K562 (cell line): ENCODE data around the gene PSMD8. TPM values are rescaled to one million over a fixed set of nuclear protein-coding genes. Genes with fewer than 3 reads are reported as not detected.
A peak's percentile ranks its signal among the peaks of the same experiment; 100 is the strongest.

ENCODE experiments used
- ATAC-seq: fragments of 200-7000 bp; cut with Tn5 transposase; 3 replicates; pipeline ENCODE4 v1.9.1; 2020; ENCODE audit warnings: moderate library complexity
- BruUV-seq: library from RNA; stranded (reverse); fragments of 400-500 nt; replicated peaks from 2 replicates; lab custom pipeline; 2021; lab: Mats Ljungman, UMichigan
- CTCF ChIA-PET: fragments of 300-600 bp; formaldehyde crosslinking; extraction: SDS; loops from one replicate; lab custom pipeline; 2021; ENCODE audit warnings: low intra/inter-chr PET ratio; lab: Yijun Ruan, JAX
- POLR2A ChIA-PET: fragments of 300-600, 350-650 bp; sonication (Branson Sonifier 250); formaldehyde crosslinking; extraction: SDS; loops from one replicate; lab custom pipeline; 2021; ENCODE audit warnings: antibody characterized with exemption, inconsistent platforms; lab: Yijun Ruan, JAX
- DNase-seq, 4 experiments: peaks; one replicate each; pipeline versions ENCODE4 v3.0.0 to v3.0.0-alpha.2; 2011 to 2018; ENCODE audit warnings: low spot score in 3 of 4, mixed read lengths in 3 of 4; ENCODE audit errors: extremely low read depth in 1 of 4
- FAIRE-seq: peaks from 2 replicates; lab custom pipeline; 2011; peaks lifted over from hg19 to GRCh38; lab: Jason Lieb, UNC
- H2AFZ ChIP-seq: 2 replicates; pipeline ENCODE4 v1.6.0; 2011; ENCODE audit warnings: low read depth, low read length, control low read depth, inconsistent platforms
- H3K27ac ChIP-seq: fragments of 200-600 bp; 3 replicates; pipeline ENCODE4 v1.8.0; 2011; ENCODE audit warnings: low read depth, mild to moderate bottlenecking, control low read depth, inconsistent platforms, low read length, moderate library complexity, mixed read lengths; ENCODE audit errors: extremely low read depth
- H3K27me3 ChIP-seq, 2 experiments: fragments of 300-600 bp in 1 of 2; 2 replicates in 1 of 2; 3 replicates in 1 of 2; pipeline versions ENCODE4 v1.6.0 to v1.8.0; 2011; ENCODE audit warnings: inconsistent platforms in 2 of 2, low read length in 2 of 2, mild to moderate bottlenecking in 1 of 2, mixed read lengths in 1 of 2, moderate library complexity in 1 of 2; ENCODE audit not compliant: control insufficient read depth in 2 of 2, insufficient read depth in 2 of 2
- H3K36me3 ChIP-seq: fragments of 300-600 bp; 3 replicates; pipeline ENCODE4 v1.8.0; 2011; ENCODE audit warnings: mild to moderate bottlenecking, low read length, inconsistent platforms; ENCODE audit not compliant: control insufficient read depth, insufficient read depth
- H3K4me1 ChIP-seq, 2 experiments: fragments of 200-600 bp in 1 of 2; replicated peaks in 1 of 2; 2 replicates in 1 of 2; 3 replicates in 1 of 2; pipeline versions ENCODE4 v1.5.1 to v1.8.0; 2011; ENCODE audit warnings: inconsistent platforms in 2 of 2, low read length in 2 of 2, mild to moderate bottlenecking in 1 of 2, mixed read lengths in 1 of 2, moderate library complexity in 1 of 2; ENCODE audit not compliant: control insufficient read depth in 2 of 2, insufficient read depth in 2 of 2
- H3K4me2 ChIP-seq: 2 replicates; pipeline ENCODE4 v1.6.1; 2011; ENCODE audit warnings: low read length, control low read depth, inconsistent platforms, mixed read lengths; ENCODE audit not compliant: insufficient read depth
- H3K4me3 ChIP-seq: fragments of 200-600 bp; sonication (generic), shearing (Covaris generic); 2 replicates; pipeline ENCODE4 v1.5.1; 2016; ENCODE audit warnings: control low read depth, inconsistent platforms
- H3K79me2 ChIP-seq: fragments of 200-600 bp; 3 replicates; pipeline ENCODE4 v1.8.0; 2011; ENCODE audit warnings: low read length, inconsistent platforms; ENCODE audit not compliant: control insufficient read depth, insufficient read depth
- H3K9ac ChIP-seq, 2 experiments: 2 replicates each; pipeline versions ENCODE4 v1.6.0 to v1.6.1; 2011; ENCODE audit warnings: low read depth in 2 of 2, low read length in 2 of 2, control low read depth in 1 of 2, inconsistent platforms in 1 of 2, mild to moderate bottlenecking in 1 of 2, mixed read lengths in 1 of 2; ENCODE audit not compliant: insufficient read depth in 1 of 2
- H3K9me1 ChIP-seq: one replicate; pipeline ENCODE4 v1.6.0; 2011; ENCODE audit warnings: inconsistent platforms, mild to moderate bottlenecking, low read length, moderate library complexity; ENCODE audit not compliant: control insufficient read depth, insufficient read depth
- H3K9me3 ChIP-seq: replicated peaks from 2 replicates; pipeline ENCODE4 v1.5.1; 2011; ENCODE audit warnings: low read depth, low read length, inconsistent platforms; ENCODE audit not compliant: control insufficient read depth, insufficient read depth
- H4K20me1 ChIP-seq: replicated peaks from 2 replicates; pipeline ENCODE4 v1.6.1; 2011; ENCODE audit warnings: low read length, inconsistent platforms, mixed read lengths; ENCODE audit not compliant: control insufficient read depth, insufficient read depth
- BHLHE40 ChIP-seq: IDR thresholded peaks from 2 replicates; pipeline ENCODE4 v1.6.1; 2011; ENCODE audit warnings: low read length, improper control_type of control experiment
- CHD1 ChIP-seq: fragments of 200-600 bp; sonication (generic); IDR thresholded peaks from one replicate; pipeline ENCODE4 v1.6.1; 2012; ENCODE audit warnings: mild to moderate bottlenecking, moderate library complexity, low read length, inconsistent platforms
- GTF2E2 ChIP-seq: fragments of 200-800 bp; sonication (Bioruptor generic); IDR thresholded peaks from 2 replicates; pipeline ENCODE4 v1.6.1; 2016; ENCODE audit warnings: missing genetic modification characterization, missing compliant biosample characterization
- HMG20A ChIP-seq: fragments of 450-650 bp; formaldehyde crosslinking; conservative IDR thresholded peaks from 2 replicates; pipeline ENCODE4 v1.4.0; 2020; ENCODE audit warnings: mild to moderate bottlenecking, mixed read lengths
- PML ChIP-seq: IDR thresholded peaks from 2 replicates; pipeline ENCODE4 v1.6.1; 2012; ENCODE audit warnings: low read length, inconsistent platforms
- POU5F1 ChIP-seq: fragments of 150-350 bp; IDR thresholded peaks from 2 replicates; pipeline ENCODE4 v1.6.1; 2014; ENCODE audit warnings: borderline replicate concordance, low read length, low read depth, mild to moderate bottlenecking; ENCODE audit not compliant: partially characterized antibody
- RAD51 ChIP-seq: fragments of 450-650 bp; IDR thresholded peaks from 2 replicates; pipeline ENCODE4 v1.7.1; 2016; ENCODE audit warnings: low read depth, mild to moderate bottlenecking, borderline replicate concordance
- ZNF253 ChIP-seq: fragments of 250-450 bp; sonication (Bioruptor Pico); conservative IDR thresholded peaks from 2 replicates; pipeline ENCODE4 v1.6.1; 2021; ENCODE audit warnings: mild to moderate bottlenecking
- WGBS: fragments of 100-300 bp; shearing (Covaris generic); methylation state at CpG from one replicate; pipeline ENCODE4 v1.1.6; 2016; ENCODE audit warnings: low coverage, mixed read lengths; ENCODE audit not compliant: insufficient coverage; ENCODE audit errors: missing lambda C conversion rate; 5-methylcytosine and 5-hydroxymethylcytosine counted together
- in situ Hi-C: fragments of 300-500 bp; cut with MboI; formaldehyde crosslinking; loops from 4 replicates; pipeline ENCODE4 v1.15.0; 2018; ENCODE audit warnings: inconsistent platforms, mixed read lengths
- intact Hi-C: fragments of 100-400 bp; cut with micrococcal nuclease; formaldehyde crosslinking; loops from 2 replicates; pipeline ENCODE4 v1.14.2; 2022
- polyA plus RNA-seq, 8 experiments: library from polyadenylated mRNA; depleted of rRNA in 4 of 8; stranded (reverse) in 5 of 8; unstranded in 3 of 8; fragments of >200 nt; fragmentation: Nextera tagmentation in 2 of 8; fragmentation: Illumina TruSeq in 1 of 8; extraction: Ambion mirVana in 2 of 8; extraction: Trizol in 1 of 8; gene quantifications; 2 replicates each; pipeline versions ENCODE4 v1.2.1 to v1.2.3, GENCODE V29; 2011 to 2014; ENCODE audit warnings: inconsistent platforms in 1 of 8, missing spikeins in 1 of 8
- total RNA-seq, 7 experiments: library from RNA; depleted of rRNA in 6 of 7; stranded (reverse); fragments of >200 nt in 6 of 7; fragmentation: Illumina TruSeq in 2 of 7; extraction: Trizol in 2 of 7; gene quantifications; 2 replicates each; pipeline versions ENCODE4 v1.2.1 to v1.2.3, GENCODE V29; 2011 to 2021; ENCODE audit warnings: low replicate concordance in 1 of 7
- TF ChIP-seq, protein P1 (sequence below): sonication (generic); formaldehyde crosslinking; IDR thresholded peaks from 2 replicates; pipeline ENCODE4 v1.9.0; 2022; ENCODE audit warnings: mild to moderate bottlenecking, missing genetic modification reagents
- TF ChIP-seq, protein P2 (sequence below): fragments of 250-450 bp; sonication (Bioruptor Pico); IDR thresholded peaks from 2 replicates; pipeline ENCODE4 v1.9.0; 2021; ENCODE audit warnings: mild to moderate bottlenecking
- TF ChIP-seq, protein P3 (sequence below): fragments of 150-350 bp; conservative IDR thresholded peaks from 2 replicates; pipeline ENCODE4 v1.6.1; 2014; ENCODE audit warnings: low read length
- TF ChIP-seq, protein P4 (sequence below): fragments of 450-650 bp; IDR thresholded peaks from 2 replicates; pipeline ENCODE4 v1.6.1; 2017; ENCODE audit warnings: mild to moderate bottlenecking, moderate library complexity

Gene PSMD8
- total and polyA plus RNA-seq, 9 of the 15 experiments (the other 6 are each of a cell fraction or from before 2014, with no cell fraction given), result 130 to 583 (median 315) TPM

DNA sequence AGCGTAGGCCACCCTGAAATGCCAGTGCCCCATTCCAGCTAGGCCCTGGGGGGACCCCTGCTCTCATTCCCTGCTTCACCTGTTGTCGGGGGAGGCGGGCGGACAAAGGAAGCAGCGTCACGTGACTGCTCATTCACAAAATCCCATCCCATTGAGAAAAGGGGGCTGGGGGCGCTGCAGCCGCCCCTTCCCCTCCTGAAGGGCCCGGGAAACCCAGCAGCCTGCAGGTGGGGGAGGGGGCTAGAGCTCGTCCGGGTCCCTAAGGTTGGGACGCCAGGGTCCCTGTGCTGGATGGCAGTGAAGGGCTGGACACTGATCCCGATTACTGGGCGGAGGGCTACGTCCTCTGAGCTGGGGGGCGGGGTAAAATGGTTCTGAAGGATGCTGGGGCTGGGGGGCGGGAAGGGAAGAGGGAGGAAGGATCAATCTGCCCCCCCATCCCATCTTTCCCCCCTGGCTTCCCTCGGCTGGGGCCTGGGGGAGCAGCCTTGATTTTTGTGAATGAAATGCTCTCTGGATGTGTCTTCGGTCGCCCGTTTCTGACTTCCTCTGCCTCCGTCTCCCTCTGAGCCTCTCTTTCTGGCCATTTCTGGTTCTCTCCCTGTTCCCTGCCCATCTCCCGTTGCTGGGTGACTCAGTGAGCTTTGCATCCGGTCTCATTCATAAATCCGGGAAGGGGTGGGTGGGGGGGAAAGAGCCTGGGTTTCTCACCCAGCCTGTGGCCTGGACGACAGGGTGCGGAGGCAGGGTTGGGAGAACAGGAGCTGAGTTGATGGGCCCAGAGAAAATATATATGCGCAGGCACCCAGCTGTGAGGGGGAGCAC lies 14.9 kb downstream of the PSMD8 start (continued):
- TF ChIP-seq RAD51 (peak; percentile 84; the same call in 1 of the 2 replicates), BHLHE40 (peak; percentile 52; the same call in 1 of the 2 replicates)
- TF ChIP-seq, protein P1, sequence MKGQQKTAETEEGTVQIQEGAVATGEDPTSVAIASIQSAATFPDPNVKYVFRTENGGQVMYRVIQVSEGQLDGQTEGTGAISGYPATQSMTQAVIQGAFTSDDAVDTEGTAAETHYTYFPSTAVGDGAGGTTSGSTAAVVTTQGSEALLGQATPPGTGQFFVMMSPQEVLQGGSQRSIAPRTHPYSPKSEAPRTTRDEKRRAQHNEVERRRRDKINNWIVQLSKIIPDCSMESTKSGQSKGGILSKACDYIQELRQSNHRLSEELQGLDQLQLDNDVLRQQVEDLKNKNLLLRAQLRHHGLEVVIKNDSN (CRISPR knock-in tag), result peak; percentile 80

DNA sequence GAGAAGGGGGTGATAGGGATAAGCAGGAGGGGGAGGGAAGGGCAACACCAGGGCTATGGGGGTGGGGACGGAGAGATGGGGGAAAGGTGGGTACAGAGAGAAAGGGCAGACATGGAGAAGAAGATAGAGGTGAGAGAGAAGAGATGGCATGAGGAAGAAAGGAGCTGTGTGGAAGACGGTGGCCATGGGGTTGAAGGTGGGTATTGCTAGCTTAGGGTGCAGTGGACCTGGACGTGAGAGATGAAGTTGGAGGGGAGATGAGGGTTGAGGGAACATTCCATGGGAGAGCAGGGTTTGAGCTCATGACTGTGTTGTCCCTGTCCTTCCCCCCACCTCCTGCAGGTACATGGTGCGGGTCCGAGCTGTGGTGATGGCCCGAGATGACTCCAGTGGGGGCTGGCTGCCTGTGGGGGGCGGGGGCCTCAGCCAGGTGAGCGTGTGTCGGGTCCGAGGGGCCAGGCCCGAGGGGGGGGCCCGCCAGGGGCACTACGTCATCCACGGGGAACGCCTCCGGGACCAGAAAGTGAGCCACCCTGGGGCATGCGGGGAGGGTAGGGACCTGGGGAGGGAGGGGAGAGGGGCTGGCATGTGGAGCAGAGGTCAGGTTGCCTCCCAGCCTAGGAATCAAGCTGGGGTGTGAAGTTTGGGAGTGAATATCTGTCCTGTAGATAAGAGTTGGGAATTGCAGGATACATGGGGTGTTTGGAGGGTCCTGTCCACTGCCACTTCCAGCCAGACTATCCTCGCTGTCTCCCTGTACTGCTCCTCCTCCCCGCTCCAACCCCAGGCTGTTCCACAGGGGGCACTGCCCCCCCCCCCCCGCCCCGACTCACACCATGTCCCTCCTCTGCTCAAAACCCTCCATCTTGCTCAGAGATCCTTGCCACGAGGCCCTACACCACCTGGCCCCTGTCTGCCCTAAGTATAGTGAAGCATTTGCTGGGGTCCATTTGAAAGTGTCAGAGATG lies 15.9 kb downstream of the PSMD8 start:
- BruUV-seq, result no TSS peak
- in situ Hi-C loops (no loop called here), intact Hi-C loops (loop anchor here (5.0 kb wide), 2 partner anchors 53 to 148 kb away; partner anchors contain the start of gene CATSPERG)
- Histone ChIP-seq H3K4me1 (peaks cover 16 to 71% of the 10 kb centered on the region in 2 experiments; a peak in 4 of 5 replicates), H3K27me3 (no peaks in the 10 kb centered on the region), H3K27ac (no peak overlapping the region), H3K9me3 (0 out of 2 replicates have a peak, but pooled peaks cover 2% of the 10 kb centered on the region), H3K79me2 (no peaks in the 10 kb centered on the region), H2AFZ (no peak overlapping the region), H3K9me1 (no peaks in the 10 kb centered on the region), H3K36me3 (peaks cover 12% of the 10 kb centered on the region; the same call in 1 of the 3 replicates), H3K9ac (peak overlapping the region in 1 of 2 experiments; percentile 61; a peak in 1 of 4 replicates), H3K4me2 (no peak overlapping the region), H3K4me3 (no peak overlapping the region), H4K20me1 (no peaks in the 10 kb centered on the region)
- DNase-seq (peak in 1 of 4 experiments; percentile 38), ATAC-seq (no peak), FAIRE-seq (no peak)
- ChIA-PET CTCF (no interaction called here), POLR2A (interaction anchor here (0.5 to 1.3 kb wide), 7 partner anchors 9 to 441 kb away, joined by 3 to 5 read pairs (median 3); partner anchors contain the start of genes FAM98C and PSMD8)
- 44% methylated on average over 5 of the region's 22 CpGs for WGBS
- no peak for TF ChIP-seq CHD1
- no peak for TF ChIP-seq HMG20A (CRISPR knock-in tag)
- no peak for TF ChIP-seq PML
- TF ChIP-seq, protein P2, sequence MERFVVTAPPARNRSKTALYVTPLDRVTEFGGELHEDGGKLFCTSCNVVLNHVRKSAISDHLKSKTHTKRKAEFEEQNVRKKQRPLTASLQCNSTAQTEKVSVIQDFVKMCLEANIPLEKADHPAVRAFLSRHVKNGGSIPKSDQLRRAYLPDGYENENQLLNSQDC (CRISPR knock-in tag), result no peak
- TF ChIP-seq GTF2E2 (tag), result no peak
- TF ChIP-seq POU5F1, result no peak
- TF ChIP-seq, protein P3, sequence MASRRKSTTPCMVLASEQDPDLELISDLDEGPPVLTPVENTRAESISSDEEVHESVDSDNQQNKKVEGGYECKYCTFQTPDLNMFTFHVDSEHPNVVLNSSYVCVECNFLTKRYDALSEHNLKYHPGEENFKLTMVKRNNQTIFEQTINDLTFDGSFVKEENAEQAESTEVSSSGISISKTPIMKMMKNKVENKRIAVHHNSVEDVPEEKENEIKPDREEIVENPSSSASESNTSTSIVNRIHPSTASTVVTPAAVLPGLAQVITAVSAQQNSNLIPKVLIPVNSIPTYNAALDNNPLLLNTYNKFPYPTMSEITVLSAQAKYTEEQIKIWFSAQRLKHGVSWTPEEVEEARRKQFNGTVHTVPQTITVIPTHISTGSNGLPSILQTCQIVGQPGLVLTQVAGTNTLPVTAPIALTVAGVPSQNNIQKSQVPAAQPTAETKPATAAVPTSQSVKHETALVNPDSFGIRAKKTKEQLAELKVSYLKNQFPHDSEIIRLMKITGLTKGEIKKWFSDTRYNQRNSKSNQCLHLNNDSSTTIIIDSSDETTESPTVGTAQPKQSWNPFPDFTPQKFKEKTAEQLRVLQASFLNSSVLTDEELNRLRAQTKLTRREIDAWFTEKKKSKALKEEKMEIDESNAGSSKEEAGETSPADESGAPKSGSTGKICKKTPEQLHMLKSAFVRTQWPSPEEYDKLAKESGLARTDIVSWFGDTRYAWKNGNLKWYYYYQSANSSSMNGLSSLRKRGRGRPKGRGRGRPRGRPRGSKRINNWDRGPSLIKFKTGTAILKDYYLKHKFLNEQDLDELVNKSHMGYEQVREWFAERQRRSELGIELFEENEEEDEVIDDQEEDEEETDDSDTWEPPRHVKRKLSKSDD, result no peak
- no peak for TF ChIP-seq ZNF253 (CRISPR knock-in tag)
- TF ChIP-seq, protein P4, sequence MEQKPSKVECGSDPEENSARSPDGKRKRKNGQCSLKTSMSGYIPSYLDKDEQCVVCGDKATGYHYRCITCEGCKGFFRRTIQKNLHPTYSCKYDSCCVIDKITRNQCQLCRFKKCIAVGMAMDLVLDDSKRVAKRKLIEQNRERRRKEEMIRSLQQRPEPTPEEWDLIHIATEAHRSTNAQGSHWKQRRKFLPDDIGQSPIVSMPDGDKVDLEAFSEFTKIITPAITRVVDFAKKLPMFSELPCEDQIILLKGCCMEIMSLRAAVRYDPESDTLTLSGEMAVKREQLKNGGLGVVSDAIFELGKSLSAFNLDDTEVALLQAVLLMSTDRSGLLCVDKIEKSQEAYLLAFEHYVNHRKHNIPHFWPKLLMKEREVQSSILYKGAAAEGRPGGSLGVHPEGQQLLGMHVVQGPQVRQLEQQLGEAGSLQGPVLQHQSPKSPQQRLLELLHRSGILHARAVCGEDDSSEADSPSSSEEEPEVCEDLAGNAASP, result no peak
